ENCODE measurements around the gene NBEA.
"Not testable (repeated sequence)": the region's sequence is repeated elsewhere in the genome, so short reads cannot be mapped to it uniquely, and the experiment has no call there.

The NBEA gene

GRCh38 chr13:34944751-34945150, 2.7 kb downstream of the NBEA start:
- no peak for DNase-seq (ENCODE audit: low spot score)

- DNase-seq (ENCODE audit: low spot score) = no peak
Measured at GRCh38 chr13:34951528-34951927, 9.5 kb downstream of the NBEA start.

- DNase-seq (ENCODE audit: low spot score) = no peak
Measured at GRCh38 chr13:34959489-34959888, 17.4 kb downstream of the NBEA start.

GRCh38 chr13:34964558-34964957, 22.5 kb downstream of the NBEA start:
- no peak for DNase-seq (ENCODE audit: low spot score)

GRCh38 chr13:34967851-34968562, 25.9 kb downstream of the NBEA start:
- DNase-seq (ENCODE audit: low spot score) = no peak

GRCh38 chr13:34969539-34969938, 27.5 kb downstream of the NBEA start:
- DNase-seq (ENCODE audit: low spot score) = not testable (repeated sequence)

GRCh38 chr13:34970961-34971360, 28.9 kb downstream of the NBEA start:
- DNase-seq (ENCODE audit: low spot score) = no peak

GRCh38 chr13:34971473-34971872, 29.4 kb downstream of the NBEA start:
- DNase-seq (ENCODE audit: low spot score) = no peak

- not testable (repeated sequence) for DNase-seq (ENCODE audit: low spot score)
Measured at GRCh38 chr13:34985199-34985598, 43.1 kb downstream of the NBEA start.

- DNase-seq (ENCODE audit: low spot score) = no peak
Measured at GRCh38 chr13:34988330-34988791, 46.3 kb downstream of the NBEA start.

GRCh38 chr13:34990399-34991214, 48.5 kb downstream of the NBEA start:
- no peak for DNase-seq (ENCODE audit: low spot score)

GRCh38 chr13:34993470-34993869, 51.4 kb downstream of the NBEA start:
- DNase-seq (ENCODE audit: low spot score) = no peak

- not testable (repeated sequence) for DNase-seq (ENCODE audit: low spot score)
Measured at GRCh38 chr13:35003734-35004133, 61.7 kb downstream of the NBEA start.

- no peak for DNase-seq (ENCODE audit: low spot score)
Measured at GRCh38 chr13:35005051-35005450, 63.0 kb downstream of the NBEA start.

- DNase-seq (ENCODE audit: low spot score) = no peak
Measured at GRCh38 chr13:35014606-35015213, 72.6 kb downstream of the NBEA start.

- DNase-seq (ENCODE audit: low spot score) = no peak
Measured at GRCh38 chr13:35016362-35017112, 74.5 kb downstream of the NBEA start.

GRCh38 chr13:35025314-35025713, 83.2 kb downstream of the NBEA start:
- no peak for DNase-seq (ENCODE audit: low spot score)

- no peak for DNase-seq (ENCODE audit: low spot score)
Measured at GRCh38 chr13:35028338-35028867, 86.3 kb downstream of the NBEA start.

- no peak for DNase-seq (ENCODE audit: low spot score)
Measured at GRCh38 chr13:35039012-35039411, 96.9 kb downstream of the NBEA start.

GRCh38 chr13:35046587-35046986, 104.5 kb downstream of the NBEA start:
- DNase-seq (ENCODE audit: low spot score) = no peak

- DNase-seq (ENCODE audit: low spot score) = no peak
Measured at GRCh38 chr13:35055705-35056104, 113.6 kb downstream of the NBEA start.

GRCh38 chr13:35057858-35058257, 115.8 kb downstream of the NBEA start:
- DNase-seq (ENCODE audit: low spot score) = no peak
